ENCODE measurements around the gene TSPYL4.

- TF ChIP-seq, protein P1, sequence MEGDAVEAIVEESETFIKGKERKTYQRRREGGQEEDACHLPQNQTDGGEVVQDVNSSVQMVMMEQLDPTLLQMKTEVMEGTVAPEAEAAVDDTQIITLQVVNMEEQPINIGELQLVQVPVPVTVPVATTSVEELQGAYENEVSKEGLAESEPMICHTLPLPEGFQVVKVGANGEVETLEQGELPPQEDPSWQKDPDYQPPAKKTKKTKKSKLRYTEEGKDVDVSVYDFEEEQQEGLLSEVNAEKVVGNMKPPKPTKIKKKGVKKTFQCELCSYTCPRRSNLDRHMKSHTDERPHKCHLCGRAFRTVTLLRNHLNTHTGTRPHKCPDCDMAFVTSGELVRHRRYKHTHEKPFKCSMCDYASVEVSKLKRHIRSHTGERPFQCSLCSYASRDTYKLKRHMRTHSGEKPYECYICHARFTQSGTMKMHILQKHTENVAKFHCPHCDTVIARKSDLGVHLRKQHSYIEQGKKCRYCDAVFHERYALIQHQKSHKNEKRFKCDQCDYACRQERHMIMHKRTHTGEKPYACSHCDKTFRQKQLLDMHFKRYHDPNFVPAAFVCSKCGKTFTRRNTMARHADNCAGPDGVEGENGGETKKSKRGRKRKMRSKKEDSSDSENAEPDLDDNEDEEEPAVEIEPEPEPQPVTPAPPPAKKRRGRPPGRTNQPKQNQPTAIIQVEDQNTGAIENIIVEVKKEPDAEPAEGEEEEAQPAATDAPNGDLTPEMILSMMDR (conservative IDR thresholded peaks at IDR 0.05 in 1 of 2, IDR thresholded peaks at IDR 0.05 in 1 of 2; ENCODE audit: extremely low read depth in 1 of 2, insufficient read depth in 1 of 2, low read depth in 1 of 2, low read length in 2 of 2): no peak
- no peak for TF ChIP-seq EZH2 (IDR thresholded peaks at IDR 0.05; ENCODE audit: borderline replicate concordance, low read length)
Measured at GRCh38 chr6:116201538-116201937, 52.3 kb downstream of the TSPYL4 start.
